ENCODE data around the gene KDM3B.

DNA sequence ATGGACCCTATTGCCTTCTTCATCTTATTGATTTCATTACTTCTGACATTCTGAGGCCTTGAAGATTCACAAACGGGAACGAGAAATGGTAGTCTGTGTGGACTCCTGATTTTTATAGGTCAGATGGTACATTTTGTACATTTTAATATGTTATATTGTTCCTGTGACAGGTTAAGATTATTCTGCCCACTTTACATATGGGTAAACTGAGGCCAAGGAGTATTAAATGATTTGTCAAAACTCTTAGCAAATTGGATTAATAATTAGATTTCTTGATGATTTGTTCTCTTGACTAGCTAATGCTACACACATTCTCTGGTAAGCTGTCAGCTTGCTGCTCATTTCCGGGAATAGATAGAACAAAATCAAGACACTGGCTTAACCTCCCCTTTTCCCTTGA is 12.5 kb upstream of the KDM3B start:
- TF ChIP-seq, protein P1, sequence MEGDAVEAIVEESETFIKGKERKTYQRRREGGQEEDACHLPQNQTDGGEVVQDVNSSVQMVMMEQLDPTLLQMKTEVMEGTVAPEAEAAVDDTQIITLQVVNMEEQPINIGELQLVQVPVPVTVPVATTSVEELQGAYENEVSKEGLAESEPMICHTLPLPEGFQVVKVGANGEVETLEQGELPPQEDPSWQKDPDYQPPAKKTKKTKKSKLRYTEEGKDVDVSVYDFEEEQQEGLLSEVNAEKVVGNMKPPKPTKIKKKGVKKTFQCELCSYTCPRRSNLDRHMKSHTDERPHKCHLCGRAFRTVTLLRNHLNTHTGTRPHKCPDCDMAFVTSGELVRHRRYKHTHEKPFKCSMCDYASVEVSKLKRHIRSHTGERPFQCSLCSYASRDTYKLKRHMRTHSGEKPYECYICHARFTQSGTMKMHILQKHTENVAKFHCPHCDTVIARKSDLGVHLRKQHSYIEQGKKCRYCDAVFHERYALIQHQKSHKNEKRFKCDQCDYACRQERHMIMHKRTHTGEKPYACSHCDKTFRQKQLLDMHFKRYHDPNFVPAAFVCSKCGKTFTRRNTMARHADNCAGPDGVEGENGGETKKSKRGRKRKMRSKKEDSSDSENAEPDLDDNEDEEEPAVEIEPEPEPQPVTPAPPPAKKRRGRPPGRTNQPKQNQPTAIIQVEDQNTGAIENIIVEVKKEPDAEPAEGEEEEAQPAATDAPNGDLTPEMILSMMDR (conservative IDR thresholded peaks at IDR 0.05 in 1 of 2, IDR thresholded peaks at IDR 0.05 in 1 of 2; ENCODE audit: low read depth in 1 of 2, low read length in 2 of 2), result no peak
- no peak for TF ChIP-seq EZH2 (IDR thresholded peaks at IDR 0.05; ENCODE audit: low read length, missing control alignments)
